OCI-LY1 (cell line): Measurements from ENCODE around the gene WFS1.

Source experiments
- H2AFZ ChIP-seq: fragments of 200-600 bp; sonication (generic), shearing (Covaris generic); 2 replicates; pipeline ENCODE4 v1.6.0; 2014; ENCODE audit warnings: antibody characterized with exemption, mild to moderate bottlenecking, low read length
- H3F3A ChIP-seq: fragments of 200-600 bp; sonication (generic), shearing (Covaris generic); 2 replicates; pipeline ENCODE4 v1.6.0; 2014; ENCODE audit warnings: mild to moderate bottlenecking, antibody characterized with exemption, low read length, moderate library complexity; ENCODE audit not compliant: insufficient read depth
- H3K27ac ChIP-seq: fragments of 200-600 bp; sonication (generic); 2 replicates; pipeline ENCODE4 v1.5.1; 2014; ENCODE audit warnings: low read length, mixed run types, mild to moderate bottlenecking, low read depth; ENCODE audit not compliant: poor library complexity, severe bottlenecking
- H3K27me3 ChIP-seq: fragments of 200-600 bp; sonication (generic); 2 replicates; pipeline ENCODE4 v1.6.0; 2014; ENCODE audit warnings: antibody characterized with exemption, mild to moderate bottlenecking, low read length, moderate library complexity; ENCODE audit not compliant: insufficient read depth
- H3K36me3 ChIP-seq: fragments of 200-600 bp; sonication (generic); 2 replicates; pipeline ENCODE4 v1.6.1; 2014; ENCODE audit warnings: mild to moderate bottlenecking, antibody characterized with exemption, low read length, moderate library complexity, mixed read lengths; ENCODE audit not compliant: insufficient read depth
- H3K4me1 ChIP-seq: fragments of 200-600 bp; sonication (generic); 2 replicates; pipeline ENCODE4 v1.5.1; 2014; ENCODE audit warnings: mild to moderate bottlenecking, low read length, moderate library complexity; ENCODE audit not compliant: insufficient read depth, severe bottlenecking
- H3K4me2 ChIP-seq: fragments of 200-600 bp; sonication (generic), shearing (Covaris generic); 2 replicates; pipeline ENCODE4 v1.6.1; 2014; ENCODE audit warnings: low read length
- H3K4me3 ChIP-seq: fragments of 200-600 bp; sonication (generic); 2 replicates; pipeline ENCODE4 v1.5.1; 2014; ENCODE audit warnings: low read length, low read depth, mild to moderate bottlenecking, mixed read lengths; ENCODE audit not compliant: poor library complexity, severe bottlenecking
- H3K79me2 ChIP-seq: fragments of 200-600 bp; shearing (Covaris generic); 2 replicates; pipeline ENCODE4 v1.6.1; 2016; ENCODE audit warnings: mixed run types, low read length, mixed read lengths; ENCODE audit not compliant: insufficient read depth
- H3K9ac ChIP-seq: fragments of 200-600 bp; sonication (generic), shearing (Covaris generic); 2 replicates; pipeline ENCODE4 v1.6.1; 2014; ENCODE audit warnings: mild to moderate bottlenecking, low read length, mixed read lengths
- H3K9me2 ChIP-seq: fragments of 200-600 bp; sonication (generic), shearing (Covaris generic); 2 replicates; pipeline ENCODE4 v1.6.1; 2014; ENCODE audit warnings: low read depth, mild to moderate bottlenecking, low read length, mixed read lengths
- H3K9me3 ChIP-seq: fragments of 200-600 bp; shearing (Covaris generic); 2 replicates; pipeline ENCODE4 v1.6.1; 2014; ENCODE audit warnings: low read length, mixed read lengths
- H4K20me1 ChIP-seq: fragments of 200-600 bp; sonication (generic), shearing (Covaris generic); 2 replicates; pipeline ENCODE4 v1.6.0; 2016; ENCODE audit warnings: mild to moderate bottlenecking, low read length; ENCODE audit not compliant: insufficient read depth
- CTCF ChIP-seq: fragments of 200-600 bp; sonication (generic), shearing (Covaris generic); IDR thresholded peaks from 2 replicates; pipeline ENCODE4 v1.5.1; 2017; ENCODE audit warnings: mild to moderate bottlenecking, antibody characterized with exemption, low read length, moderate library complexity, mixed read lengths
- EZH2 ChIP-seq: fragments of 200-600 bp; sonication (generic), shearing (Covaris generic); IDR thresholded peaks from 2 replicates; pipeline ENCODE4 v1.8.0; 2017; ENCODE audit warnings: borderline replicate concordance, mixed run types, mild to moderate bottlenecking, antibody characterized with exemption, low read length, moderate library complexity, mixed read lengths

The WFS1 gene

GRCh38 chr4:6349896-6350603, 80.4 kb downstream of the WFS1 start:
- H3K27ac ChIP-seq, result no peak overlapping the region
- H4K20me1 ChIP-seq, result no peaks in the 10 kb centered on the region
- H3K4me2 ChIP-seq, result no peak overlapping the region
- no peaks in the 10 kb centered on the region for H3F3A ChIP-seq
- H3K27me3 ChIP-seq, result no peaks in the 10 kb centered on the region
- H3K9me3 ChIP-seq, result no peaks in the 10 kb centered on the region
- H3K79me2 ChIP-seq, result no peaks in the 10 kb centered on the region
- H3K4me3 ChIP-seq, result no peak overlapping the region
- TF ChIP-seq EZH2 (no peak), CTCF (no peak)
- H3K36me3 ChIP-seq, result no peaks in the 10 kb centered on the region
- no peaks in the 10 kb centered on the region for H3K9me2 ChIP-seq
- H3K4me1 ChIP-seq, result no peaks in the 10 kb centered on the region
- H2AFZ ChIP-seq, result no peak overlapping the region
- H3K9ac ChIP-seq, result no peak overlapping the region

GRCh38 chr4:6350646-6351045, 81.0 kb downstream of the WFS1 start:
- Histone ChIP-seq H3F3A (no peaks in the 10 kb centered on the region), H3K9ac (no peak overlapping the region), H3K9me2 (no peaks in the 10 kb centered on the region), H3K27ac (no peak overlapping the region), H2AFZ (no peak overlapping the region), H3K4me3 (no peak overlapping the region), H3K4me1 (no peaks in the 10 kb centered on the region), H4K20me1 (no peaks in the 10 kb centered on the region), H3K36me3 (no peaks in the 10 kb centered on the region), H3K4me2 (no peak overlapping the region), H3K9me3 (no peaks in the 10 kb centered on the region), H3K79me2 (no peaks in the 10 kb centered on the region), H3K27me3 (no peaks in the 10 kb centered on the region)
- TF ChIP-seq CTCF (no peak), EZH2 (no peak)

- H3K4me2 ChIP-seq, result no peak overlapping the region
- TF ChIP-seq EZH2 (no peak), CTCF (no peak)
- no peaks in the 10 kb centered on the region for H3K9me2 ChIP-seq
- H3K27ac ChIP-seq, result no peak overlapping the region
- H3K4me1 ChIP-seq, result no peaks in the 10 kb centered on the region
- H3K36me3 ChIP-seq, result no peaks in the 10 kb centered on the region
- no peaks in the 10 kb centered on the region for H3K79me2 ChIP-seq
- H4K20me1 ChIP-seq, result no peaks in the 10 kb centered on the region
- H2AFZ ChIP-seq, result no peak overlapping the region
- no peaks in the 10 kb centered on the region for H3K27me3 ChIP-seq
- no peaks in the 10 kb centered on the region for H3K9me3 ChIP-seq
- H3K4me3 ChIP-seq, result no peak overlapping the region
- H3F3A ChIP-seq, result no peaks in the 10 kb centered on the region
- H3K9ac ChIP-seq, result no peak overlapping the region
Observed at GRCh38 chr4:6351246-6352000, 81.8 kb downstream of the WFS1 start.
